Thyroid gland (tissue), 4 donors: Measurements from ENCODE around the gene ELAVL2. TPM values are rescaled to one million over a fixed set of nuclear protein-coding genes. Genes with fewer than 3 reads are reported as not detected.

Source experiments
- DNase-seq, 2 donors: peaks; one replicate each; pipeline ENCODE4 v3.0.0-alpha.2; 2019
- H3K27ac ChIP-seq, 3 donors: fragments of 200-600 bp; sonication (generic); 1 replicate in 2 of 3; 2 replicates in 1 of 3; pipeline ENCODE4 v1.5.1; 2016 to 2019; ENCODE audit warnings: mild to moderate bottlenecking in 1 of 3, moderate library complexity in 1 of 3
- H3K27me3 ChIP-seq: fragments of 200-600 bp; sonication (generic); one replicate; pipeline ENCODE4 v1.5.1; 2019
- H3K36me3 ChIP-seq, 2 donors: fragments of 200-600 bp; sonication (generic); one replicate each; pipeline ENCODE4 v1.5.1; 2016 to 2019
- H3K4me1 ChIP-seq, 2 donors: fragments of 200-600 bp; sonication (generic); one replicate each; pipeline ENCODE4 v1.5.1; 2017 to 2019
- H3K4me3 ChIP-seq, 3 donors: fragments of 200-600 bp; sonication (generic); replicated peaks in 1 of 3; 1 replicate in 2 of 3; 2 replicates in 1 of 3; pipeline ENCODE4 v1.5.1; 2016; ENCODE audit warnings: mild to moderate bottlenecking in 1 of 3
- H3K9me3 ChIP-seq: fragments of 200-600 bp; sonication (generic); one replicate; pipeline ENCODE4 v1.5.1; 2017
- CTCF ChIP-seq, 6 experiments: fragments of 200-600 bp in 3 of 6; fragments of 450-650 bp in 3 of 6; sonication (generic) in 3 of 6; IDR thresholded peaks; one replicate each; pipeline ENCODE4 v1.5.1; 2016 to 2019; ENCODE audit warnings: antibody characterized with exemption in 6 of 6, mild to moderate bottlenecking in 2 of 6, inconsistent platforms in 1 of 6, moderate library complexity in 1 of 6
- POLR2A ChIP-seq, 2 donors: fragments of 450-650 bp; IDR thresholded peaks; one replicate each; pipeline ENCODE4 v1.6.1; 2017; ENCODE audit warnings: antibody characterized with exemption in 2 of 2, mild to moderate bottlenecking in 2 of 2, moderate library complexity in 1 of 2
- WGBS, 2 donors: methylation state at CpG; one replicate each; pipeline ENCODE4 v1.1.5; 2017; 5-methylcytosine and 5-hydroxymethylcytosine counted together
- intact Hi-C: fragments of 100-400 bp; cut with DNase I; formaldehyde crosslinking; loops from one replicate; pipeline ENCODE4 v1.15.1; 2023
- total RNA-seq, 4 donors: library from RNA; depleted of rRNA; stranded (reverse); fragments of >200 nt; gene quantifications; one replicate each; pipeline ENCODE4 v1.2.3, GENCODE V29; 2016

Gene ELAVL2
- total RNA-seq, 4 donors from 2014 or later: 0.24 to 0.33 (median 0.27) TPM; not detected in 1

- 76 to 81% methylated on average over 2 of the region's 2 CpGs for WGBS, 2 donors
- H3K27ac ChIP-seq: no peak overlapping the region
- H3K9me3 ChIP-seq: no peaks in the 10 kb centered on the region
- intact Hi-C loops: no loop called here
- TF ChIP-seq CTCF (IDR thresholded peaks at IDR 0.05): no peak
- TF ChIP-seq POLR2A (IDR thresholded peaks at IDR 0.05): no peak
- H3K4me3 ChIP-seq: no peak overlapping the region
- H3K27me3 ChIP-seq: no peaks in the 10 kb centered on the region
- DNase-seq: no peak
- no peaks in the 10 kb centered on the region for H3K4me1 ChIP-seq
- no peaks in the 10 kb centered on the region for H3K36me3 ChIP-seq
Observed at GRCh38 chr9:23740531-23740930, 85.5 kb downstream of the ELAVL2 start.

- DNase-seq: no peak
- Histone ChIP-seq H3K27ac (no peak overlapping the region), H3K9me3 (no peaks in the 10 kb centered on the region), H3K36me3 (no peaks in the 10 kb centered on the region), H3K4me1 (no peaks in the 10 kb centered on the region), H3K4me3 (no peak overlapping the region), H3K27me3 (no peaks in the 10 kb centered on the region)
- TF ChIP-seq POLR2A (IDR thresholded peaks at IDR 0.05) (no peak), CTCF (IDR thresholded peaks at IDR 0.05) (no peak)
- intact Hi-C loops: no loop called here
- 76 to 89% methylated on average over 3 of the region's 3 CpGs for WGBS, 2 donors
Observed at GRCh38 chr9:23739753-23740152, 86.3 kb downstream of the ELAVL2 start.

GRCh38 chr9:23736293-23736692 is 89.7 kb downstream of the ELAVL2 start:
- no peaks in the 10 kb centered on the region for H3K4me1 ChIP-seq
- no peak overlapping the region for H3K27ac ChIP-seq
- DNase-seq: no peak
- no peak overlapping the region for H3K4me3 ChIP-seq
- no peaks in the 10 kb centered on the region for H3K36me3 ChIP-seq
- intact Hi-C loops: no loop called here
- no peaks in the 10 kb centered on the region for H3K9me3 ChIP-seq
- no peaks in the 10 kb centered on the region for H3K27me3 ChIP-seq
- WGBS, 2 donors: 84 to 85% methylated on average over 5 of the region's 5 CpGs
- TF ChIP-seq POLR2A (IDR thresholded peaks at IDR 0.05) (no peak), CTCF (IDR thresholded peaks at IDR 0.05) (no peak)

- no peaks in the 10 kb centered on the region for H3K27me3 ChIP-seq
- no peaks in the 10 kb centered on the region for H3K9me3 ChIP-seq
- H3K36me3 ChIP-seq: no peaks in the 10 kb centered on the region
- no peak overlapping the region for H3K4me3 ChIP-seq
- WGBS, 2 donors: 70 to 79% methylated on average over 2 of the region's 2 CpGs
- no peaks in the 10 kb centered on the region for H3K4me1 ChIP-seq
- intact Hi-C loops: no loop called here
- DNase-seq: no peak
- TF ChIP-seq CTCF (IDR thresholded peaks at IDR 0.05): no peak
- TF ChIP-seq POLR2A (IDR thresholded peaks at IDR 0.05): no peak
- no peak overlapping the region for H3K27ac ChIP-seq
Observed at GRCh38 chr9:23733495-23734078, 92.5 kb downstream of the ELAVL2 start.

GRCh38 chr9:23731353-23731752 is 94.7 kb downstream of the ELAVL2 start:
- 82 to 87% methylated on average over 3 of the region's 3 CpGs for WGBS, 2 donors
- no peaks in the 10 kb centered on the region for H3K4me1 ChIP-seq
- intact Hi-C loops: no loop called here
- no peaks in the 10 kb centered on the region for H3K36me3 ChIP-seq
- no peaks in the 10 kb centered on the region for H3K27me3 ChIP-seq
- H3K27ac ChIP-seq: no peak overlapping the region
- no peak for TF ChIP-seq CTCF (IDR thresholded peaks at IDR 0.05)
- H3K9me3 ChIP-seq: no peaks in the 10 kb centered on the region
- DNase-seq: no peak
- no peak overlapping the region for H3K4me3 ChIP-seq
